Neural progenitor cell (in vitro differentiated cells): ENCODE measurements around the gene MC3R. TPM values are rescaled to one million over a fixed set of nuclear protein-coding genes. Genes with fewer than 3 reads are reported as not detected.

Source experiments
- small RNA-seq: library from RNA; depleted of rRNA; stranded (forward); fragments of <200 nt; gene quantifications from one replicate; pipeline ENCODE3, GENCODE V24; 2015
- total RNA-seq: library from RNA; depleted of rRNA; stranded (reverse); fragments of >200 nt; gene quantifications from 2 replicates; pipeline ENCODE4 v1.2.3, GENCODE V29; 2015; ENCODE audit warnings: low replicate concordance

Gene MC3R
- total RNA-seq, 1 donor from 2014 or later = not detected

Small RNA genes within 50 kb of the gene (small RNA-seq; reads per million reads assigned to genes)
- gene RNA5SP487 = not detected

Other genes starting within 250 kb of the MC3R start
- gene CBLN4, start 243.2 kb upstream of the MC3R start, total RNA-seq = not detected in 2 replicates
- gene FAM210B, start 110.2 kb downstream of the MC3R start, total RNA-seq = 19.3 and 26.7 TPM in 2 replicates
- gene AURKA, start 143.5 kb downstream of the MC3R start, total RNA-seq = 144 and 186 TPM in 2 replicates
- gene CSTF1, start 143.9 kb downstream of the MC3R start, total RNA-seq = 72.7 and 87.2 TPM in 2 replicates
- 0.09 TPM in 1 of 2 replicates, not detected in the other for gene CASS4, start 163.5 kb downstream of the MC3R start, total RNA-seq
- gene RTF2, start 219.9 kb downstream of the MC3R start, total RNA-seq = 42.4 and 44.2 TPM in 2 replicates